Measurements from ENCODE around the gene ANKRD63. TPM values are rescaled to one million over a fixed set of nuclear protein-coding genes. Genes with fewer than 3 reads are reported as not detected.

ANKRD63 gene
- total RNA-seq, 1 donor = not detected

DNA sequence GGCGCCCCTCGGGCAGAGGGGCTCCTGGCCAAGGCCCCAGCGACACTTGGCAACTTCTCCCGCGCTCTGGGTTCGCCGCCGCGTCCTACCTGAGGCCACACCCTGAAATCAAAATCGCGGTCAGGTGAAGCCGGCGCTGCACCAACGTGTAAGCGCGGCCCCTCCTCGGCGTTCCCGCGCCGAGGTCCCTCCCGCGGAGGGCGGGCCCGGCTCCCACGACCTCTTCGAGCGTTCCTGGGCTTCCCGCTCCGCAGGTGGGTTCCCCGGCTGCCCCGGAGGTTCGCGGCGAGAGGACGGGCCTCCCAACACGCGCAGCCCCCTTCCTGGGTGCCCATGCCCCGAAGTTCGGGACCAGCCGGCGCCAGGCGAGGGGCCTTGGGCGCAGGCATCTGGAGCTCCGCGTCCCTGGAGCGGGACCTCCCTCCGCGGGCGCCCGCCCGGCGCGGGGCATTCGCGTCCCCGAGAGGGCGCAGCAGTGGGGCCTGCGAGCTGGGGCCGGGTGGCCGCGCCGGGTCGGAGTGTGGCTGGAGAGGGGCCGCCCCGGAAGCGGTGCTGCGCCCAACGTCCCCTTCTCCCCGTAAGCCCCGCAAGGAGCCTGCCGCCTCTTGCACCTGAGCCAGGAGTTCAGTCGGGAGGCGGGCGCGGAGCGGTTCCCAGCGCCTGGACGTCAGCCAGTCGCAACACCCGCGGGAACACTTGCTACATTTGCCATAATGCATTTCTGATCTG lies 30.3 kb downstream of the ANKRD63 start:
- Histone ChIP-seq H3K27me3 (ENCODE audit: insufficient read depth, low read length) (peaks cover 35% of the 10 kb centered on the region), H3K9me3 (ENCODE audit: low read depth, low read length) (no peaks in the 10 kb centered on the region), H3K4me1 (ENCODE audit: insufficient read depth, low read length) (peaks cover 14% of the 10 kb centered on the region), H3K4me3 (ENCODE audit: low read length) (peak overlapping the region; percentile 24)

- Histone ChIP-seq H3K27me3 (ENCODE audit: insufficient read depth, low read length) (peaks cover 35% of the 10 kb centered on the region), H3K4me3 (ENCODE audit: low read length) (no peak overlapping the region)
Observed at GRCh38 chr15:40252141-40252437, 30.8 kb downstream of the ANKRD63 start.

DNA sequence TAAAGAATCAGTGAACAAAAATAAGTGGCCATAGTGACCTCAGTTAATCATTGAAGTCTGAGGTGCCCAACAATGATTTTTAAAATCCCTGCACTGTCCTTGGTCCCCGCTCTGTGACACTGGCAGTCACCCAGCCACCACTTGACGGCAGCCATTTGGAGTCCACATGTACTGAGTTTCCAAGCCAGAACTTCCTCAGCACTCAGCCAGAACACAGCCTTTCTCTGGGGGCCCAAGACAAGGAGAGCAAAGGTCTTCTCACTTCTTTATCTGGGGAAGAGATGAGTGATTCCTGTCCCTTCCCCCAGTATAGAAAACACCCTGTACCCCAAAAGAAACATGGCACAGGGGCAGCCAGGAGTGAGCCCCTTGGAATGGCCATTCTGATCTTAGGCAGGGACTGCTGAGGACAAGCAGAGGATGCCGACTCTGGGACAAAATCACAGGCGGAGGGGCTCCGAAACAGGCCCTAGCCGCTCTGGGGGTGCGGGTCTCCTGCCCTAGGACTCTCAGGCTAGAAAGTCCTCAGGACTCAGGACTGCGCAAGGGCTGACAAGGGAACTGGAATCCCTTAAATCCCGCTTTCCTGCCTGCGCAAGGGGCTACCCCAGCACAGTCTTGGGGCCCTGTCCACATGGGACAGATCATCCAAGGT lies 31.3 kb downstream of the ANKRD63 start:
- peaks cover 35% of the 10 kb centered on the region for H3K27me3 ChIP-seq (ENCODE audit: insufficient read depth, low read length)
- H3K4me1 ChIP-seq (ENCODE audit: insufficient read depth, low read length) = peaks cover 14% of the 10 kb centered on the region
- H3K9me3 ChIP-seq (ENCODE audit: low read depth, low read length) = no peaks in the 10 kb centered on the region
- no peak overlapping the region for H3K4me3 ChIP-seq (ENCODE audit: low read length)

More at GRCh38 chr15:40252141-40252437, 30.8 kb downstream of the ANKRD63 start:
- H3K9me3 ChIP-seq (ENCODE audit: low read depth, low read length) = no peaks in the 10 kb centered on the region
- H3K4me1 ChIP-seq (ENCODE audit: insufficient read depth, low read length) = peaks cover 14% of the 10 kb centered on the region

GRCh38 chr15:40250771-40251483 lies 31.9 kb downstream of the ANKRD63 start:
- peaks cover 35% of the 10 kb centered on the region for H3K27me3 ChIP-seq (ENCODE audit: insufficient read depth, low read length)
- H3K4me3 ChIP-seq (ENCODE audit: low read length) = no peak overlapping the region
- H3K4me1 ChIP-seq (ENCODE audit: insufficient read depth, low read length) = peaks cover 14% of the 10 kb centered on the region
- H3K9me3 ChIP-seq (ENCODE audit: low read depth, low read length) = no peaks in the 10 kb centered on the region

DNA sequence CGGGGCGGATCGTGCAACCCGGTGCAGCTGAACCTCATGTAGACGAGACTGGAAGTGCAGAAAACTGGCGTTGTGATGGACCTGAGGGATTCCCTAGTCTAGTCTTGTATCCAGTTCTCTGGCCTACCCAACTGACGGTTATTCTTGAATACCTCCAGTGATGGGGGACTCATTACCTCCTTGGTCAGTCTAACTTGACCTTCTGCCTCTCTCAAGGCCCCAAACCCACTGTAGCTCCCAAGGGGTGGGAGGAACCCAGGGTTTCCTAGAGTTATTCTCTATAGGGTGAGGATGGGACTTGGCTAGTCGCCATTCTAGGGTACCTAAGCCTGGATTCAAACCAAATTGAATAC lies 32.6 kb downstream of the ANKRD63 start:
- no peaks in the 10 kb centered on the region for H3K9me3 ChIP-seq (ENCODE audit: low read depth, low read length)
- peaks cover 35% of the 10 kb centered on the region for H3K27me3 ChIP-seq (ENCODE audit: insufficient read depth, low read length)
- peaks cover 14% of the 10 kb centered on the region for H3K4me1 ChIP-seq (ENCODE audit: insufficient read depth, low read length)
- no peak overlapping the region for H3K4me3 ChIP-seq (ENCODE audit: low read length)

DNA sequence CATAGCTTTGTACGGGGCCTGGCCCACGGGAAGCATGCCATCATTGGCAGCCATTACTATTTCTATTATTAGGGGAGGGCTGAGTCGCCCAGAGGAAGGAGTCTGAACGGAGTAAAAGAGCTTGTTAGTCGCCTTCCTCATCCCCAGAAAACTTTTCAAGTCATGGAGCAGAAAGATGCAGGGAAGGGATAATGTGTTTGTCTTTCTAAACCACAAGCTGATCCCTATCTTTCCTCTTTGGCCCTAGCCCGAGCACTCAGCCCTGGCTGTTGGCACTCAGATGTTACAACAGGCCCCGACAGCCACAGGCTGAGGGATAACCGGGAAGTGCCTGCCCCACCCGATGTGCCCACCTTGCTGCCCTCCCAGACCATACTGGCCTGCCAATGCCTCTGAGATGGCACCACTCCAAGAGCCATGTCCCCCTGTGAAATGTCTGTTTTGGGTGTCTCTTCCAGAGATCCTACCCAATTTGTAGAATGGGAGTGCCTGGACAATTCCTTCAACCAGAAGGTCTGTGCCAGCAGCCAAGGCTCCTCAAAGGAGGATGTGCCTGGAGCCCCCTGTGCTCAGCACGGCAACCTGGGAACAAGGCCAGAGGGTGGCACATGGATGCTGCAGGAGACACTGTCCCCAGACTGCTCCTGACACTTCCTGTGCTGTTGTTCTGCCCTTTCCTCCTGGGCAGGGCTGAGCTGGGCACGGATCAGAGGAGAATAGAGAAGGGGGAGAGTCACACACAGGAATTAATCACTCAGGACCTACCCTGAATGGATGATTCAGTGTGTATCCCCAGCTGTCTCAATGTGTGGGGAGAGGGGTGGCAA lies 33.2 kb downstream of the ANKRD63 start:
- Histone ChIP-seq H3K9me3 (ENCODE audit: low read depth, low read length) (no peaks in the 10 kb centered on the region), H3K4me1 (ENCODE audit: insufficient read depth, low read length) (peaks cover 14% of the 10 kb centered on the region), H3K4me3 (ENCODE audit: low read length) (no peak overlapping the region), H3K27me3 (ENCODE audit: insufficient read depth, low read length) (peaks cover 35% of the 10 kb centered on the region)

GRCh38 chr15:40248006-40248783 lies 34.7 kb downstream of the ANKRD63 start:
- Histone ChIP-seq H3K9me3 (ENCODE audit: low read depth, low read length) (no peaks in the 10 kb centered on the region), H3K4me3 (ENCODE audit: low read length) (no peak overlapping the region), H3K27me3 (ENCODE audit: insufficient read depth, low read length) (peaks cover 21% of the 10 kb centered on the region), H3K4me1 (ENCODE audit: insufficient read depth, low read length) (peaks cover 10% of the 10 kb centered on the region)

DNA sequence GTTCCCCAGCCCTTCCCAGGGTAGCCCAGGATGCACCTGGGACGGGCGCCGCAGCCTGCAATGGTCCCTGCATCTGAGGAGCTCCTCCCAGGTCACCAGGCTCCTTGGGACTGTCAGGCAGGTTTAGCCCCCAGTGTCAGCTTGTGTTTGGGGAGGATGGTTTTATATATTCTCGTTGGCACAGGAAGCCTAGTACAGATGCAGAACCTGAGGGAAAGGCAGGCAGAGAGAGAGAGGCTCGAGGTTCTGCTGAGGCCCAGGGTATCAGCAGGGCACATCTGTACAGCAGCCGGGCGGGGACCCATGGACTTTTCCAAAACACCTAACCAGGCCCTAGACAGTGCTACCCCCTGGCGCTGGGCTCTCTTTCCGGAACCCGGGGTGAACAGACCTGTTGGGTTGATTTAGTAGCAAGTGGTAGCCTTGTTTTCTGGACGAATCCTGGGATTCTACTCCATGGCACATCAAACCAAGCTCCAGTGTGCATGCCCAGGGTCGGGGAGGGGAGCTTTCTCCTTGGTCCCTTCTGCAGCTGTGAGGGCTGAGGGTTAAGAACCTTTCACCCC lies 35.4 kb downstream of the ANKRD63 start:
- Histone ChIP-seq H3K27me3 (ENCODE audit: insufficient read depth, low read length) (peaks cover 14% of the 10 kb centered on the region), H3K4me1 (ENCODE audit: insufficient read depth, low read length) (peaks cover 3% of the 10 kb centered on the region), H3K4me3 (ENCODE audit: low read length) (no peak overlapping the region), H3K9me3 (ENCODE audit: low read depth, low read length) (no peaks in the 10 kb centered on the region)

DNA sequence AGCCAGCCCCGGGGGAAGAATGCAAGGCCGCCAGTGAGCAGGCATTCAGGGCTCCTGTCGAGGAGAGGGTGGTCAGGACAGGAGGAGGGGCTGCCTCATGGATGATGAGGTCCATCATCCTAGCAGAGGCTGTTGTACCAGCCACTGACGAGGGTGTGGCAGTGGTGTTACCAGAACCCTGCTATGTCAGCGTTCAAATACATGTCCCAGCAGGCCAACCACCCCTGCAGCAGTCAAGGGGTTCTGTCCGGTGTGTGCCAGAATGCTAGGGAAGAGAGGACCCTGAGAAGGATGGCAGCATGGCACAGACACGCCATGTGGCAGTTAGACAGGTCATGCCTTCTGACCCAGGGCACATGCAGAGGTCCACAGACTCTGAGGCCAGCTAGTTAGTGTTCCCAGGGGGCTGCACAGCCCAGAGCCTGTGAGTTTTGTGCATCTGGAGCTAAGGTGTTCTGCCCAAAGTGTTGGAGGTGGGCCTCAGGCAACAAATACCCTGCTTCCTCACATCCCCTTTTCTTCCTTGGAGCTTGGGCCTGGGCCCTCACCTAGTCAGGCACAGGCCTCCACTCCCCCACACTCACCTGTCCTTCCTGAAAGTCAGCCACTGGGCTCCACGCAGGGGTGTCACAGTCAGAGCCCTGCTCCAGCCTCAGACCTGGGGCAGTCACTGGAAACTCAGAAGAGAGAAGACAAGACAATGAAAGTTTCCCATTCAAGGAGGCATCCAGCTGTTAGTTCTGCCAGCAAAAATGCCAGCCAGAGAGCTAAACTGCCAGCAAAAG lies 36.2 kb downstream of the ANKRD63 start:
- H3K4me3 ChIP-seq (ENCODE audit: low read length) = no peak overlapping the region
- H3K9me3 ChIP-seq (ENCODE audit: low read depth, low read length) = no peaks in the 10 kb centered on the region

GRCh38 chr15:40245666-40246450 lies 37.0 kb downstream of the ANKRD63 start:
- no peaks in the 10 kb centered on the region for H3K9me3 ChIP-seq (ENCODE audit: low read depth, low read length)
- no peaks in the 10 kb centered on the region for H3K27me3 ChIP-seq (ENCODE audit: insufficient read depth, low read length)
- H3K4me3 ChIP-seq (ENCODE audit: low read length) = no peak overlapping the region
- no peaks in the 10 kb centered on the region for H3K4me1 ChIP-seq (ENCODE audit: insufficient read depth, low read length)

More for the DNA sequence above, 36.2 kb downstream of the ANKRD63 start:
- Histone ChIP-seq H3K4me1 (ENCODE audit: insufficient read depth, low read length) (no peaks in the 10 kb centered on the region), H3K27me3 (ENCODE audit: insufficient read depth, low read length) (peaks cover 6% of the 10 kb centered on the region)

DNA sequence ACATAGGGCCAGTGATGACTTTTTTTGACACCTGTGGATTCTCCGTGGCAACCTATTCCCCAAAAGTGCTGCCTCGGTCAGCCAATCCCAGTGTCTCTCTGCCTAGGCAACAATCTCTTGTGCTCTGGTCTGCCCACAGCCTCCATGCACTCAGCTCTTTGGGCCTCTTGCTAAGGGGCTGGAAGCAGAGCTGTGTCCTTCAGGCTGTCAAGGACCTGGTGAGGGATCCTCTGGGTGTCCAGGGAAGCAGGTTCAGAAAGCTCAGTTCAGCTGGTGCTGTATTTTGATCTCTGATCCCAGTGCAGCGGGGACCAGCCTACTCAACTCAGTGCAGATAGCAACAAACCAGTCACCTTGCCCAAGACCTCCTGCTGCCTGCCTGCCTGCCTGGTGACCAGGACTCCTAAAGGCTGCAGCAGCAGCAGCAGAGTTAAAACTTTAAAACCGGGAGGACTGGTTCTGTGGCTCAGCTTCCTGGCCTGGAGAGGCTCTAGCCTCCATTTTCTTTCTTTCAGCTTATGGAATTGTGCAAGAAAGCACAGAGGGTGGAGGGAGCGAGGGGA lies 37.8 kb downstream of the ANKRD63 start:
- Histone ChIP-seq H3K9me3 (ENCODE audit: low read depth, low read length) (no peaks in the 10 kb centered on the region), H3K4me1 (ENCODE audit: insufficient read depth, low read length) (no peaks in the 10 kb centered on the region), H3K4me3 (ENCODE audit: low read length) (no peak overlapping the region), H3K27me3 (ENCODE audit: insufficient read depth, low read length) (no peaks in the 10 kb centered on the region)

GRCh38 chr15:40243126-40243810 lies 39.6 kb downstream of the ANKRD63 start:
- Histone ChIP-seq H3K4me3 (ENCODE audit: low read length) (no peak overlapping the region), H3K27me3 (ENCODE audit: insufficient read depth, low read length) (peaks cover 5% of the 10 kb centered on the region), H3K4me1 (ENCODE audit: insufficient read depth, low read length) (peaks cover 11% of the 10 kb centered on the region), H3K9me3 (ENCODE audit: low read depth, low read length) (no peaks in the 10 kb centered on the region)

Data from mononuclear cell (primary cell).